ENCODE results near the gene PARD3B.

DNA sequence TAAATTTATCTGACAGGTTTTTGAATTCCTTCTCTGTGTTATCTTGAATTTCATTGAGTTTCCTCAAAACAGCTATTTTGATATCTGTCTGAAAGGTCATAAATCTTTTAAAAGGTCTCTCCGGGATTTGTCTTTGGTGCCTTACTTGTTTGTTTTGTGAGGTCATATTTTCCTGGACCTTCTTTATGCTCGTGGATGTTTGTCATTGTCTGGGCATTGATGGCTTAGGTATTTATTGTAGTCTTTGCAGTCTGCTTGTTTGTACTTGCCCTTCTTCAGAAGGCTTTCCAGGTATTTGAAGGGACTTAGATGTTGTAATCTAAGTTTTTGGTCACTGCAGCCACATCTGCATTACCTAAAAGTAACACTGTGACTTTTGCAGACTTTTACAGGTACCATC lies 355.2 kb downstream of the PARD3B start:
- TF ChIP-seq, protein P1, sequence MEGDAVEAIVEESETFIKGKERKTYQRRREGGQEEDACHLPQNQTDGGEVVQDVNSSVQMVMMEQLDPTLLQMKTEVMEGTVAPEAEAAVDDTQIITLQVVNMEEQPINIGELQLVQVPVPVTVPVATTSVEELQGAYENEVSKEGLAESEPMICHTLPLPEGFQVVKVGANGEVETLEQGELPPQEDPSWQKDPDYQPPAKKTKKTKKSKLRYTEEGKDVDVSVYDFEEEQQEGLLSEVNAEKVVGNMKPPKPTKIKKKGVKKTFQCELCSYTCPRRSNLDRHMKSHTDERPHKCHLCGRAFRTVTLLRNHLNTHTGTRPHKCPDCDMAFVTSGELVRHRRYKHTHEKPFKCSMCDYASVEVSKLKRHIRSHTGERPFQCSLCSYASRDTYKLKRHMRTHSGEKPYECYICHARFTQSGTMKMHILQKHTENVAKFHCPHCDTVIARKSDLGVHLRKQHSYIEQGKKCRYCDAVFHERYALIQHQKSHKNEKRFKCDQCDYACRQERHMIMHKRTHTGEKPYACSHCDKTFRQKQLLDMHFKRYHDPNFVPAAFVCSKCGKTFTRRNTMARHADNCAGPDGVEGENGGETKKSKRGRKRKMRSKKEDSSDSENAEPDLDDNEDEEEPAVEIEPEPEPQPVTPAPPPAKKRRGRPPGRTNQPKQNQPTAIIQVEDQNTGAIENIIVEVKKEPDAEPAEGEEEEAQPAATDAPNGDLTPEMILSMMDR (IDR thresholded peaks at IDR 0.05): no peak
- TF ChIP-seq POLR2A (IDR thresholded peaks at IDR 0.05): no peak
